ENCODE data around the gene SLC5A12.
A peak's percentile ranks its signal among the peaks of the same experiment; 100 is the strongest.

SLC5A12 gene

GRCh38 chr11:26721948-26722475, at the start of gene SLC5A12:
Gene SLC5A12, minus strand, starts transcription at chr11:26722060. Its CDS starts 346 bp downstream, at chr11:26721714.
- FAIRE-seq (no peak), DNase-seq (ENCODE audit: low spot score) (no peak)

DNA sequence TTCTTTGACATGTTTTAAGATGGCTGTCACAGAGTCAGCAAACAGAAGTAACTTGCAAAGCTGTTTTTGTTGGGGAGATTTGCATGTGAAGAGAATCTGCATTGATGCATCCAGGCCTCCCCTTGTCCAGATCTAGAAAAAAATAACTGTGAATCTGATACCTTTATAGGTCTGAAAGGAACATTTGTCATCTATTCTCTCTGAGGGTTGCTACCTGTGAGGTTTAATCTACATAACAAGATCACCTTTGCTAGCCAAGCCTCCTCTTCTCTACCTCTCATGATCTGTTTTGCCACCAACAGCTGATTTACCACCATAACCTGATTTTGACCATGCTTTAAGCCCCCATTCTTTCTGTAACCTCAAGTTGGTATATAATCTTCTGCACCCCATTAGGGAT, 47.2 kb upstream of the SLC5A12 start:
- no peak for FAIRE-seq
- DNase-seq (ENCODE audit: low spot score) = no peak

DNA sequence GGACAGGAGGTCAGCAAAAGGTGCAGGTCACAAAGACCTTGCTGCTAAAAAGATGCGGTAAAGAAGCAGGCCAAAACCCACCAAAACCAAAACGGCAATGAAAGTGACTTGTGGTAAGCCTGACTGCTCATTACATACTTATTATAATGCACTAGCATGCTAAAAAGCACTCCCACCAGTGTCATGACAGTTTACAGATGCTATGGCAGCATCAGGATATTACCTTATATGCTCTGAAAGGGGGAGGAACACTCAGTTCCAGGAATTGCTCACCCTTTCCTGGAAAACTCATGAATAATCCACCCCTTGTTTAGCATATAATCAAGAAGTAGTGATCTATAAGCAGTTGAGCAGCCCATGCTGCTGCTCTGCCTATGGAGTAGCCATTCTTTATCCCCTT, 45.2 kb upstream of the SLC5A12 start:
- no peak for DNase-seq (ENCODE audit: low spot score)
- no peak for FAIRE-seq

GRCh38 chr11:26765323-26765722, 43.5 kb upstream of the SLC5A12 start:
- DNase-seq (ENCODE audit: low spot score) (no peak), FAIRE-seq (no peak)

DNA sequence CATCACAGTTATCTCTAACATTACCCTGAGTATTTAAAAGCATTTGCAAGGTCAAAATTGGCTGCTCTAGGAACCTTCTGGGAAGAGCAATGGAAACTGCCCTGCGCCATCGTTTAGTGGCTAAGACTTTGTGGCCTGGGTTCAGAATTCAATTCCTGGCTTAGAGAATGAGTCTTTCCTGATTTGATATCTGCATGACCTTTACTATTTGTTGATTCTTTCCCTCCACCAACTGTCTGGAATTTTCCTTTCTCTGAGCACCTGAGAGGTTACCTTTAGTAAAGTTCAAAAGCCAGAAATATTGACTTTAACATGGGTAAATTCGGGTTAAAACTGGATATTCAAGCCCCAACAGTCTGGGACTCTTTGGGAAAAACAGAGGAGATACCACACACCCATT, 43.0 kb upstream of the SLC5A12 start:
- FAIRE-seq (no peak), DNase-seq (ENCODE audit: low spot score) (no peak)

DNA sequence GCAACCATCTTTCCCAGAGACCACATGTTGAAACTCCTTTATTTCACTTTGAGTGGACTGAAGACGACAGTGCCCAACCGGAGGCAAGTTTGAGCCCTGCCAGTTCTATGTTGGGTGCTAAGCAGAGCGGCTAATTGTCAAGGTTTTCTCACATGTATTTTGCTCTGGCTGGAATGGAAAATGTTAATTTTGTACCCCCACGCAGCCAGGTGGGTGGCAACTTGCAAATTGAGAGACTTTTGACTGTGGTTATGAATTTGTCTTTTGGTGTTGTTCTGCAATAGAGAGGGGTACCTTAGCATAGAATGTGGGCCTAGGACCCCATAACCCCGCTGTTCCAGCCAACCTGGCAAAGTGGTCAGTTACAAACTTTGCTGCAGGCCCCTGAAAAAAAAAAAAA, 42.5 kb upstream of the SLC5A12 start:
- DNase-seq (ENCODE audit: low spot score) (no peak), FAIRE-seq (no peak)

DNA sequence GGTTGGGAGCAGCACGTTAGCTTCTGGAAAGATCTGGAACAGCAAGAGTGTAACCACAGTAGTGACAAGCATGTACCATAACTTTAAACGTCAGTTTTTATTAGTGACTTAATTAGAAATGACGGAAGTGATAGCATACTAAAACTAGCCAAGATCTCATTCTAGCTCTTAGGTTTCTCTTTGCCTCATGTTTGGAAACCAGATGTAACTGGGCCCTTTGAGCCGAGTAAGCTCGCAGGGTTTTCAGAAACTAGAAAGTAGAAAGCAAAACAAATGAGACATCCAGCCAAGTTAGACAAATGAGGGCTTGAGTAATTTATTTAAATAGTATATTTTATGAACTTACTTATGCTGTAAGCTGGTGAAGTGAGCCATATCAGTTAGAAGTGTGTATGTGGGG, 40.2 kb upstream of the SLC5A12 start:
- FAIRE-seq = no peak
- DNase-seq (ENCODE audit: low spot score) = no peak

DNA sequence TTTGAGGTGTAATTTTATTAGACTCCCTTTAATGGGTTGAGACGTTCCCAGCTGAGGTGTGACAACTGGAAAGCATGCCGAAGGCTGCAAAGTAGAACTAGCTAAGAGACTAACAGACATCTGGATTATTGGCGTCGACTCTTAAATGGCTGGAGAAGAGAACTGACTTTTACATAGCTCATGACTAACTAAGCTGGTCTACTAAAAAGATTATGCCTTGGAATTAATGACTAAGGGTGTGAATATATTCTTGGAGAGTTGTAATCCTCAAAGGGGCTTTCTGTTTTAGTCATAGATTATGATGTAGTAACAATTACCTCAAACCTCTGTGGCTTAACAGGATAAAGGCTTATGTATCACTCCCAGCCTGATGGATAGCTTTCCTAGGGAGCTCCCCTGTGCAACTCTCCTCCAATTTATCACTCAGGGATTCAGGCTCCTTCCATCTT, 39.5 kb upstream of the SLC5A12 start:
- FAIRE-seq (no peak), DNase-seq (ENCODE audit: low spot score) (no peak)

DNA sequence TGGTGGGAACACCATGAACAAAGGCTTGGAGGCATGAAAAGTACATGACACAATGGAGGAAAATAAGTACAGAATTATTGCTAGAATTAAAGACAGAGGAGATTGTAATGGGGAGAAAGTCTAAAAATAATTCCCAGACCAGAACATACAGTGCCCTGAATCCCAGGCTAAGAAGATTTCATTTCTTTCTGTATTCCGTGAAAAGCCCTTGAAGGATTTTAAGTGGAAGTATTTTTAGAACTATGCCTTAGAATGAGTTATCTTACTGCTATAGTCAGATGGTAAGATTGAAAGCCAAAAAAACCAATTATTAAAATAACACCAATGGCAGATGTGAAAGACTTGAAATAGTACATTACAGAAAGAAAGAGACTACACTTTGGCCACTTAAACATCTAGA, 36.1 kb upstream of the SLC5A12 start:
- DNase-seq (ENCODE audit: low spot score) (no peak), FAIRE-seq (no peak)

DNA sequence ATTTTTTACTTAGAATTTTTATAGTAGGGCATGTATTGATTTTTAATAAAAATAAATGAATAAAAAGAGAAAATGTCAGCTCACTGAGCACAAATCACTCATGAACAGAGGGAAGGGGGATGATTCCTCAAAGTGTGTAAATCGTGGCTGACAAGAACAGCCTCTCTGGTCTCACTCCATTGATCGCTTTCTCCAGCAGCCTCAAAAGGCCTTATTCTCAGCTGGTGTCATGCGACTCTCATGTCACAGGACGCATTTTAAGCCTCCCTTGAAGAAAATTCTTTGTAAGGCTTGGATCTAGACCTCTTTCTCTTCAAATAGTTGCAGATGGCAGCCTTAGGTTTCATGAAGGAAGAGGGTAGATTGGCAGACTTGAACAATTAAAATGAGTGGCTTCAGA, 33.9 kb upstream of the SLC5A12 start:
- DNase-seq (ENCODE audit: low spot score) = no peak
- no peak for FAIRE-seq

GRCh38 chr11:26753723-26754504, 32.1 kb upstream of the SLC5A12 start:
- DNase-seq (ENCODE audit: low spot score) (no peak), FAIRE-seq (no peak)

GRCh38 chr11:26749927-26750326, 28.1 kb upstream of the SLC5A12 start:
- FAIRE-seq = no peak
- DNase-seq (ENCODE audit: low spot score) = no peak

DNA sequence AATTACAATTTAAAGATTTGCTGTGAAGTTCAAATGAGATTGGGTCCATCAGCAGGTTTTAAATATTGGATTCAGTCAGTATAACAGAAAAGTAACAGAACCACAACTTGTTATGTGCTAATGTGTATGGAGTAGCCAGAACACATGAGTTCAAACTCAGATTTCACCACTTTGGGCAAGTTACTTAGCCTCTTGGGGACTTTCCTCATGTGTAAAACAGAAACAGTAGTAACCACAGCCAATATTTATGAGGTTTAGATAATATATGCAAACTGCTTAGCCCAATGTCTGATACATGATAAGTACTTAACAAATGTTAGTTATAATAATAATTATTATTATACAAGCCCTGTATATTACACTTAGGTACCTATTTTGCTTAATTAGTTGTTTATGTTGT, 21.8 kb upstream of the SLC5A12 start:
- DNase-seq (ENCODE audit: low spot score) = no peak
- FAIRE-seq = no peak

DNA sequence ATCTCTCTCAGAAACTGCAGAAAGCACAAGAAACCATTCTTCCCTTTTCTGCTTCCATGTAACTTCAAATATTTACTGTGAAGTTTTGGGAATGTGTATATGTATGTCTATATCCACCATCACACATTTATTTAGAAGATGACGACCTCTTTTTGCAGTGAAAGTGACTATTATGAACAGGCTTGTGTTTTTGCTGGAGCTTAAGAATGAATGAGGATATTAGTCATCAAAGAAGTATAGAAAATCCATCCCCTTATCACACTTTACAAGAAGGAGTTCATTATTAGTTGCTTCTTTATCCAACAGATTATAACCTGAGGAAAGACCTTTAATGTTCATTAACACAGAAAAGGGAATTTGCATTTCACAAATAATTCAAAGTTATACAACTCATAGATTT, 21.1 kb upstream of the SLC5A12 start:
- FAIRE-seq (no peak), DNase-seq (ENCODE audit: low spot score) (no peak)

- no peak for DNase-seq (ENCODE audit: low spot score)
Measured at GRCh38 chr11:26741036-26741435, 19.2 kb upstream of the SLC5A12 start.

GRCh38 chr11:26739366-26740073, 17.7 kb upstream of the SLC5A12 start:
- FAIRE-seq = no peak

More at GRCh38 chr11:26741036-26741435, 19.2 kb upstream of the SLC5A12 start:
- no peak for FAIRE-seq

DNA sequence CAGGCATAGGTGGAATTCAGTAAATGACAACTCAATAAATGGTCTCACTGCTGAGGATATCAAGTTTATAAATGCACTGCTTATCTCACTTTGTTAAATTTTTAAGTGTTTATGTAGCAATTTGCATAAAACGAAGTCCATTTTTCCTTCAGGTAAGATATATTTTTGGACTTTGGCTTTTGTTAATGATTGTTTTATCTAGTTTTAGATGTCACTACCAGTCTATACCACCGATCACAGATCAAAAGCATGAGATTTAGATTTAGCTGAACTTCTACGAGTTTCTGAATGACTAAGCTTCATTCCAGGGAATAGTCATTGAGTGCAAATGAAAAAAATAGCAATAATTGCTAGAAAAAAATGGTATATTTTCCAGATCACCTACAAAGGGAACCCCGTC, 12.8 kb upstream of the SLC5A12 start:
- no peak for FAIRE-seq

More at GRCh38 chr11:26739366-26740073, 17.7 kb upstream of the SLC5A12 start:
- no peak for DNase-seq (ENCODE audit: low spot score)

GRCh38 chr11:26731084-26731456, 9.2 kb upstream of the SLC5A12 start:
- DNase-seq (ENCODE audit: low spot score) (peak; percentile 44), FAIRE-seq (no peak)

More for the DNA sequence above, 12.8 kb upstream of the SLC5A12 start:
- no peak for DNase-seq (ENCODE audit: low spot score)

DNA sequence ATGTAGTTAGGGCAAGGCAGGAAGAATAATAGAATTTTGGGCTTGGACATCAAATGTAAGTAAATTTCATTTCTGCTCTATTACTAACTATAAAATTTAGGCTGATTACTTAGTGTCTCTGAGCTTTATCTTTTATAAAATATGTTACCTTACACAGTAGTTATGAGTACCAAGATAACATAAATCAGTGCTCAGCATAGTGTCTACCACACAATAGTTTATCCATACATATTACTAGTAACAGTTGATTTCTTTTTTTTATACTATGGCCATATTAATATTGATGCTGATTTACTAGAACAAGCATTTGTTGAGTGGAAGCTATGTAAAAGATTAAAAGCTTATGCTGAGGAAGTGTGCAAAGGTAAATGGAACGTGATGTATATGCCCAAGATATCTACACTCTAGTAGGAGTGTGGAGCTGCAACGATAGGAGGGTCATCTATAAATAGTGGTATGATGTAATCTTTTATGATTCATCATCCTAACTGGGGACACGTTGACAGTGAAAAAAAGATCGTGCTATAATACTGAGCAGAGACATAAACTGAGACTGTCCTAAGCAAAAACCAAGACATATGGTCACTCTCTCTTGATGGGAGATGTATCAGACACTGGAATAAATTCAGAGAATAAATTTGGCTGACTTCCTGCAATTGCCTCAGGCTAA, 8.7 kb upstream of the SLC5A12 start:
- FAIRE-seq (no peak), DNase-seq (ENCODE audit: low spot score) (no peak)

GRCh38 chr11:26729284-26729683, 7.4 kb upstream of the SLC5A12 start:
- FAIRE-seq = no peak
- DNase-seq (ENCODE audit: low spot score) = no peak

DNA sequence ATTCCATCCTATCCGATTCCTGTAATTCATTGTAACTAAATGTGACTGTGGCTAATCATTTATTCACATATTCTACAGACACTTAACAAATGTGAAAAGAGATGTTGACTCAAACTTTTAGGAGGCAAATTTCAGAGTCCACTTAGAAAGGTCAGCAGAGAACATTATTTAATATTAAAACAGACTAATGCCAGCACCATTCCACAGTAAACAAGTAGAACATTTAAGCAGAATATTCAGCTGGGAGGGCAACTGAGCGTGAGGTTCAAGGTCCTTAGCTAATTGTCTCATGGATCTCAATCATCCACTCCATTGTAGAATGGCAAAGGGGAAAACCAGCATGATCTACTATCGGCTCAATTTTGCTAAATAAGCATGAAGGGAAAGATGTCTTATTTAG, 5.1 kb upstream of the SLC5A12 start:
- FAIRE-seq (no peak), DNase-seq (ENCODE audit: low spot score) (no peak)

DNA sequence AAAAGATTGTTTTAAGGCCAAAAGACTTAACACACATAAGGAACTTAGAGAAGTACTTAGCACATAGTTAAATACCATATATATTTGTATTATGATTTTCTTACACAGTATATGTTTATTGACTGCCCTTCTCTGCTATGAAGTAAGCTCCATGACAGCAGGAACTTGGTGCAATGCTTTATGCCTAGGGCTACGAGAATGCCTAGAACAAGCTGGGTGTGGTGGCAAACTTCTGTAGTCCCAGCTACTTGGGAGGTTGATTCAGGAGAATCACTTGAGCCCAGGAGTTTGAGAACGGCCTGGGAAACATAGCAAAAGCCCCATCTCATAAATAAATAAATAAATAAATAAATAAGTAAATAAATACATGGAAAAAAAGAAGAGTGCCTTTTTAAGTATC, 1.9 kb downstream of the SLC5A12 start:
- FAIRE-seq = no peak
- no peak for DNase-seq (ENCODE audit: low spot score)
